Ishikawa (cell line): Measurements from ENCODE around the gene BTBD16.

Experiments
- CEBPB ChIP-seq: IDR thresholded peaks from 2 replicates; pipeline ENCODE4 v1.6.1; 2012
- EP300 ChIP-seq: IDR thresholded peaks from 2 replicates; pipeline ENCODE4 v1.6.1; 2012; ENCODE audit warnings: borderline replicate concordance
- FOXM1 ChIP-seq: IDR thresholded peaks from 2 replicates; pipeline ENCODE4 v1.6.1; 2012; ENCODE audit warnings: low read depth, borderline replicate concordance
- RAD21 ChIP-seq: IDR thresholded peaks from 2 replicates; pipeline ENCODE4 v1.6.1; 2012; ENCODE audit warnings: low read depth
- REST ChIP-seq: IDR thresholded peaks from 2 replicates; pipeline ENCODE4 v1.6.1; 2012; ENCODE audit warnings: low read depth, mild to moderate bottlenecking
- TAF1 ChIP-seq: IDR thresholded peaks from 2 replicates; pipeline ENCODE4 v1.6.1; 2012; ENCODE audit warnings: low read depth, mild to moderate bottlenecking
- USF1 ChIP-seq: IDR thresholded peaks from 2 replicates; pipeline ENCODE4 v1.6.1; 2012
- ZBTB7A ChIP-seq: IDR thresholded peaks from 2 replicates; pipeline ENCODE4 v1.6.1; 2012; ENCODE audit warnings: low read depth

- no peak for TF ChIP-seq FOXM1
- no peak for TF ChIP-seq RAD21
- no peak for TF ChIP-seq ZBTB7A
- no peak for TF ChIP-seq EP300
- no peak for TF ChIP-seq REST
- no peak for TF ChIP-seq TAF1
- no peak for TF ChIP-seq USF1
- TF ChIP-seq CEBPB = no peak
These were observed 83.3 kb downstream of the BTBD16 start for GRCh38 chr10:122354383-122354782.
